Fibroblast of skin of left biceps (primary cell): Measurements from ENCODE around the gene CROCC2.
A peak's percentile ranks its signal among the peaks of the same experiment; 100 is the strongest.
"Not testable (repeated sequence)": the region's sequence is repeated elsewhere in the genome, so short reads cannot be mapped to it uniquely, and the experiment has no call there.

ENCODE experiments used
- DNase-seq, 2 experiments: peaks; one replicate each; pipeline ENCODE4 v3.0.0-alpha.2; 2013; ENCODE audit warnings: low read depth in 2 of 2

The CROCC2 gene

DNA sequence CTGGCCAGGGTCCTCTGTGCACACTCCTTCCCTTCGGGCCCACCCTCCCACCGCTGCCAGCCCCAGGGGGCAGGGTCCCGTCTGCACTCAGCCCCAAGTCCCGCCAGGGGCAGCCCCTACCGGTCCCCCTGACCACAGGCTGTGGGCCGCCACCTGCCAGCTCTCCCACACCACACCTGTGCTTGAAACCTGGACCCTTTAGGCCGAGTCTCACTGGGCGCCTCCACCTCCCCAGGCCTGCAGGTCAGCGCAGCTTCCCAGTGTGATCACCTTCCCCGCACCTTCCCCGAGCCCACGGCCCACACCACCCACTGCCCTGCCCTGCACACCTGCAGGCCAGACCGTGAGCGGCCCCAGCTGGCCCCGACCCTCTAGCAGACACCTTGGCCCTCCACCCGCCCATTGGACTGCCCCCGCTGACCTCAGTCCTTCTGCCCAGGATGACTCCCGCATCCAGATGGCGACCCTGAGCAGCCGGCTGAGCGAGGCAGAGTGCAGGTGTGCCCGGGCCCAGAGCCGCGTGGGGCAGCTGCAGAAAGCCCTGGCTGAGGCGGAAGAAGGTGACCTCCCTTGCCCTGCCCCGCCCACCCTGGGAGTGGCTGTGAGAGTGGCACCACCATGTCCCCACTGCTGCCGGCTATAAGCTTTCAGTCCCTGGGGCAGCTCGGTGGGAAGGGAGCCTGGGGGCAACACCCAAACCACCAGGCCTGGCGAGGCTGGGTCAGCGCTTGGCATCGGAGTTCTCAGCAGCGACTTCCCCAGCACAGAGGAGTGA is 61.0 kb downstream of the CROCC2 start:
- DNase-seq, result no peak

DNA sequence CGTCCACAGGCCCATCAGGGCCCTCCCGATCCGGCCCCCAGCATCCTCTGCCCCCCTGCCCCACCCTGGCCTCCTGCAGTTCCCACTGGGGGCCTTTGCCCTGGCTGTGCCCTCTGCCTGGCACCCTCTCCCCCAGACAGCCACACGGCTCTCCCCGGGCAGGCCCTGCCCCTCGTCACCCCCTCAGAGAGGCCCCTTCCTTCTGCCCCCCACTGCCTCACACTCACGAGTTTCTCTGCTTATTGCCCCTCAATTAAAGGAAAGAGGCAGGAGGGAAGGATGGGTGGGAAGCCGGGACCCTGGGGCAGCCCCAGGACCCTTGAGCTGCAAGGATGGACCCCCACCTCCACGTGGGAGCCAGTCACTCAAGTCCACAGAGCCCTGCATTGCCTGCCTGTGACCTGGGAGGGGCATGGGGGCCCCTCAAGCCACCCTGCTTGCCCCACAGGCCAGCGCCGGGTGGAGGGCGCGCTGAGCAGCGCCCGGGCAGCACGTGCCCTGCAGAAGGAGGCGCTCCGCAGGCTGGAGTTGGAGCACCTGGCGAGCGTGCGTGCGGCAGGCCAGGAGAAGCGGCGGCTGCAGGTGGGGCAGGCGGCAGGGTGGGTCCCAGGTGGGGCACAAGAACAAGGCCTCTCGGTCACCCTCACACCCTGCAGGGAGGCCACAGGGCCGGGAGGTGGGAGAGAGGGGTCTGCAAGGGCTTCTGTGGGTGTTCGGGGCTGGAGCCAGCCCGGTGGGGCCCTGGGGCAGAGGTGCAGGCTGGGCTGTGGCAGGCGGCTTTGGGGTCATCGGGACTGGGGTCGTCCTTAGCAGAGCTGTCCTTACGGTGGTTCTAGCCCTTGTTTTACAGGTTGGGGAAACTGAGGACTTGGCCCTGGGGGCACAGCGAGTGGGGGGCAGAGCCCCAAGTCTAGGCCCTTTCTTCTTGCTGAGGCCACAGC is 61.8 kb downstream of the CROCC2 start:
- no peak for DNase-seq

DNA sequence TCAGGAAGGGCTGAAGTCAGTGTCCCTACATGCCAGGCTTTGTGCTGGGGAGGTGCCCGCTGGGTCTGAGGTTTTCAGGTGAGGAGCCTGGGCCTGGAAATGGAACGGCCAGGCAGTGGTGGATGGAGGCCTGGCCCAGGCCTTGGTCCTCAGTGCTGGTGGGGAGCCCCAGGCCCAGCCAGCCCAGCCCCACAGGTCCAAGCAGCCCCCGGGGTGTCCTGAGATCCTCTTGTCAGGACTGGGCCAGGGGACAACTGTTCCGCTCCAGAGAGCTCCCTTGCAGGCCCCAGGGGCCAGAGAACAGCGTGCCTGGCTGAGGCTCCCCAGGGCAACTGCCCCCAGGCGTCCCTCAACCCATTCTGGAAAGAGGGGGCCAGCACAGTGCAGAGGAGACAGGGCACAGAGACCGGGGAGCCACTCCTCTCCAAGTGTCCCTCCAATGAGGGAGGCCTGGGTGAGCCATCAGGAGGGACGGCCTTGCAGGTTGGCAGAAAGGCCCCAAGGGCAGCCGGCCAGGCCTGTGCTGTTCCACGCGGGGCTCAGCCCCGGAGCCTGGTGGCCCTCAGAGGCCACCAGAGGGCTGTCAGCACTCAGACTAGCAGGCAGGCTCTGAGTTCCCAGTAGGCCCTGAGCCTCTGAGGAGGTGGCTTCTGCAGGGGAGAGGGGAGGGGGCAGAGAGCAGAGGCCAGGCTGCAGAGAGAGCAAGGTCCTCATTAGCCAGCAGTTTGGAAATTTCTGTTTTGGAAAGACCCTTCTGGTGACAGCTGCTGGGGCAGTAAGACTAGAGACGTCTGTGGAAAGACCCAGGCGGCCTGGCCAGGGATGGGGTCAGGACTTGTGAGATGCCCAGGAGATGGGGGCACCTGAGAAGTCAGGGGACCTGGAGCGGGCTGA is 62.8 kb downstream of the CROCC2 start:
- DNase-seq, result no peak

DNA sequence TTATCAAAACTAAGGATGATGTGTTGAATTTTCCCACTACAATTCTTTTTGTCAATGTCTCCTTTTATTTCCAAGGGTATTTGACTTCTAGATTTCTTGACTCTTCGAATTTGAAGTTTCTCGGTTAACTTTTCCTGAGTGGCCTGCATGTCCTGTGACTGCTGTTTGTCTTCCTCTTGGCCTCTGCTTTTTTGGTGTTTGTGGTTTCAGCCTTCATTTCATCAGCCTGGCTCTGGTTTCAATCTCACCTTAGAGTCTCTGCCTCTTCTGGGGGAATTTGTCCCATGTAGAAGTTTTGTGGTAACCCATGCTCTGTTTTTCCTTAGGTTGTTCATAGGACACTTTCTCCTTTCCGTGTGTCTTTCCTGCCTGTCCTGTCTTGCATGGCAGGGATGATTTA is 64.0 kb downstream of the CROCC2 start:
- no peak for DNase-seq

DNA sequence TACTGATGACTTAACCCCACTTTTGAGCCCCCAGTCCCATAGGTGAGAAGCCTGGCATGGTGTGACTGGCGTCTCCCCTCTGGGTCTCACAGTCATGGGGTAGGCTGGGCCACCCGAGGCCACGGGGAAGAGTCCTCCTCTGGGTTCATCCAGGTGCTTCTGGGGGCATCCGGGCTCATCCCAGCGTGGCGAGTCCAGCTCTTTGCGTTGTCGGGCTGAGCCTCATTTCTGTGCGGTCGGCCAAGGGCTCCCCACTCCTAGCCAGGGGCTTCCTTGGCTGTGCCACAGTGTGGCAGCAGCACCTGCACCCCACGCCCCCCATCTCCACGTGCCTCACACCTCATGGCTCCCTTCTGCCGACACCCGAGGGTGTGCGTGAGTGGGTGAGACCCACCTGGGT is 64.7 kb downstream of the CROCC2 start:
- no peak for DNase-seq

DNA sequence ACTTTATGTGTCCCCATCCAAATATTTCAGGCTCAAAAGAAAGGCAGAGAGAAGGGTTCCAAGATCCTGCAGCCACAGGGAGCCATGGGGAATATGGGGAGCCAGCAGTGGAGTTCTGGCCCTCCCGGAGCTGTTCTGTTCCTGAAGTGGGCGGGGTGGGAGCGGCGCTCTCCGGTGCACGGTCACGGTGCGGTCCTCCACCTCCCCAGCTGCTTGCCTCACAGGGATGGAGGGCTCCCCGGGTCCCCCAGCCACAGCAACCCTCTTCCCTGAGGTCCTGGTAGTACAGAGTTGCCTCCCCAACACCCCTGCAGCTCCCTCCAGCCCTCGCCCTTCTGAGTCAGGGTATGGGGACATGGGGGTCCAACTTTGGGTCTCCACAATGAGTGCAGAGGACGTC is 66.1 kb downstream of the CROCC2 start:
- DNase-seq, result no peak

DNA sequence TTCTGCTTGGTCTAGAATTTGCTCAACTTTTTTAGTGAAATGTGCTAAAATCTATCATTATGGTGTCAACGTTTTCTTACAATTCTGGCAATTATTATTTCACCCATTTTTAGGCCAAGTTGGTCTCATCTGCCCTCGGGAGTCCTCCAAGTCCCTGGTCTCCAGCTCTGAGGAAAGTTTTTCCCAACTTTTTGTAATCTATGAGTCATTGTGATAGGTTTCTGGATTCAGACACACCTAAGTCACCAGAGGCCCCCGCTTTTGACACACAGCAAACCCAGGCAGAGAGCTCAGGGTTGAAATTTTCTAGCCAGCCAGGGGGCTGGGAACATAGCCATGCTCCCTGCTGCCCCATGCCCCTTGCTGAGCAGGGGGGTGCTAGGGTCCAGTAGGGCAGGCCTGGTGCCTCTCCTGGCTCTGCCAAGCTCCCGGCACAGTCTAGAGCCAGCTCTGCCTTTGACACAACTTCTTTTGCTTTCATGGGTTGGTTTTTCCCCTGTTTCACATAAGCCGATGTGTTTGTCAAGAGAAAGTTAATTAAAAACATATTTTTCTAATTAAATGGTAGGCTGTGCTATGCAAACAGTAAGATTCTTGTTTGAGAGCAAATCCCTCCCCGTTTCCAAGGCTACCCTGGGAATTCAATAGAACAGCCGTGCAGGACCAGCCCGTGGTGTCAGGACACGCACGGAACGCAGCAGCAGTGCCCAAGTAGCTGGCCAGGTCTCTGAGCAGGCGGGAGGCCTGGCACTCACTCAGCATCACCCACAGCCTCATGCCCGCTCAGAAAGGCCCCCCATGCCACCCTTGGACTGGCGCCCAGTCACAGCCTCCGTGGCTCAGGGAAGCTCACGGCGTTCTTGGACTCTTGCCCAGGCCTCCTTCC is 66.7 kb downstream of the CROCC2 start:
- peak; percentile 51 to 54 for DNase-seq

DNA sequence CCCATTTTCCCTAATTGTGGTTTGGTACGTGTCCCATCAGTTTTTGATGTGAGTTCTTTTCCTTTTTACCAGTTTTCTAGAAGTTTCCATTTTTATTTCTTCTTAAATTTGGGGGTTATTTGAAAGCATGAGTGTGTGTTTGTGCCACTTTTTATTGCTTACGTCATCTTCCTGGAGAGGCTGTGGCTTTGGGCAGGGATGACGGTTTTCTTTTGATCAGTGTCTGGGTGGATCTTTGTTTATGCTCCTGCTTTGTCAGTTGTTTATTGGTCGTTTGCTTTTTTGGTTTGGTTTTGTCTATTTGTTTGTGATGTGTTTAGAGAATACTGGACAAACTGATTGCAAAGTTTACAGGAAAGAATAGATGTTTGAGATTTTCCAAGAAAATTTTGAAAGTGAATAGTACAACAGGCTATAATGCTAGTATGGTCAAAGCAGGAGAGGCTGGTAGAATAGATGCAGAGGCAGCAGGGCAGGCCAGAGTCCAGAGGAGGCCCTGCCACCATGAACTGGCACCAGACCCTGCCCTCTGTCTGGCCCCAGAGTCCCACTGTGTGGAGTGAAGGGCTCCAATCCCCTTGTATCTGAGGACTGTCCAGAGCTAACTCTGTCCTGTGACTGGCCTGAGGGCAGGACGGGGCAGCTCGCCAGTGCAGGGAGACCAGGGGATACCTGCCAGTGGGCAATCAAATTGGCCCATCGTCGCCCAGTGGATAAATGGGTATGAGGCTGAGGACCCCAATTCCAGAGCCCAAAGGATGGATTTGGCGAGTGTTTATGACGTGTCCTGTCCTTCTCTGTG is 68.8 kb downstream of the CROCC2 start:
- no peak for DNase-seq

DNA sequence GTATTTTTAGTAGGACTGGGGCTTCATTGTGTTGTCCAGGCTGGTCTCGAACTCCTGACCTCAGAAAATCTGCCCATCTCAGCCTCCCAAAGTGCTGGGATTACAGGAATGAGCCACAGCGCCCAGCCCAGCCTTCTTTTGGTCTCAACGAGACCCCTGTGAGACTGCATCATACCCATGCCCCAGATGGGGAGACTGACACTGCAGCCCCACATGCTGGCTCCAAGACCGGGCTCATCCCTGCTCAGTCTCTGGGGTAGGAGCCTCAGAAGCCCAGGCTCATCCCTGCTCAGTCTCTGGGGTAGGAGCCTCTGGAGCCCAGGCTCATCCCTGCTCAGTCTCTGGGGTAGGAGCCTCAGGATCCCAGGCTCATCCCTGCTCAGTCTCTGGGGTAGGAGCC is 69.8 kb downstream of the CROCC2 start:
- not testable (repeated sequence) for DNase-seq

DNA sequence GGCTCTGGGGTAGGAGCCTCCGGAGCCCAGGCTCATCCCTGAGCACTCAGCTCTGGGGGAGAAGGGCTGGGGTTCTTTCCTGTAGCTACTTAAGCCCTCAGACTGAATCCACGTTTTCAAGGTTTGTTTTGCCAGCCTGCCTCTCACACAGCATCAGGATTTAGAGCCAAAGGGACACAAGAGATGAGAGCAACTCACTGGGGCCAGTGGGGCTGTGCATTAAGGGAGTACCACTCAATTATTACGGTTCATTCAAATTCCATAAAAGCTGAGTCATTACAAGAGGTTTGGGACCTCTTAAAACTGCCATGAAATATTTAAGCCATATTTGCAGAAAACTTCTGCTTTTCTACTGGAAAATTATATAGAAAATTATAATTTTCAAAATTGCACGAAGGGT is 75.1 kb downstream of the CROCC2 start:
- DNase-seq, result peak; percentile 32 to 42

DNA sequence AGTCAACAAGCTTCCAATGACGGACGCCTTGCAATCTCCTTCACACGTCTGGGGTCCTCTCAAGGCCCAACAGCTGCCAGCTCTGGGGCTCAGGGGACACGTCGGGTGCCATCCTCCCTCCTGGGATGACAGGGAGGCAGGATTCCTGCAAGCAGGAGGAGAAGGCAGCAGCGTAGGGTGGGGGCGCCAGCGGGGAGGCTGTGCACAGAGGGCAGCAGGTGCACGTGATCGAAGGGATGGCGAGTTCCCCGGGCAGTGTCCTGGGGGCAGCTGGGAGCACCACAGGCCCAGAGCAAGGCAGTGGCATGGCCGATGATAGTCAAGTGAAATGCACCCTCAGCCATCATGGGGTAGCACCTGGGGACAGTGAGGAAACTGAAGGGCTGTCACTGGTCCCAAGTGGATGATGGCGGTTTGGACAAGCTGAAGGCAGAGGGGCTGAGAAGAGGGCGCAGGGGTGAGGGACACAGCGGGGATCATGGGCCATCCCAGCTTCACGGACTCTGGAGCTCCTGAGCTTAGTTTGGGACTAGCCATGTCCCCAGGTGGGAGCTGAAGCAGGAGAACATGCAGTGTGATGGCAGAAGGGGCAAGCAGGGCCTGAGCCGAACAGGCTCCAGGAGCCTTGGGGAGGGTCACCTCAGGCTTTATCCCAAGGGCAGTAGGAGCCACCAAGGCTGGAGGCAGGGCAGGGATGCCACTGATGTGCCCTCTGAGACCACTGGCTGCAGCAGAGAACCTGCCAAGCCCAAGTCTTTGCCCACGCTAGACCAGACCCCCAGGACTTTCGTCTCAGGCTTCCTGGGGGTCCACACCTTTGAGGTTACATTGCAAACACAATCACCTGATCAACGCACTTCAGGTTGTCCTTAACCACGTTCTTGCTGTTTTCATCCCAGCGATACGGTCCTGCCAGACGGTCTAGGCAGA is 76.0 kb downstream of the CROCC2 start:
- DNase-seq, result no peak

DNA sequence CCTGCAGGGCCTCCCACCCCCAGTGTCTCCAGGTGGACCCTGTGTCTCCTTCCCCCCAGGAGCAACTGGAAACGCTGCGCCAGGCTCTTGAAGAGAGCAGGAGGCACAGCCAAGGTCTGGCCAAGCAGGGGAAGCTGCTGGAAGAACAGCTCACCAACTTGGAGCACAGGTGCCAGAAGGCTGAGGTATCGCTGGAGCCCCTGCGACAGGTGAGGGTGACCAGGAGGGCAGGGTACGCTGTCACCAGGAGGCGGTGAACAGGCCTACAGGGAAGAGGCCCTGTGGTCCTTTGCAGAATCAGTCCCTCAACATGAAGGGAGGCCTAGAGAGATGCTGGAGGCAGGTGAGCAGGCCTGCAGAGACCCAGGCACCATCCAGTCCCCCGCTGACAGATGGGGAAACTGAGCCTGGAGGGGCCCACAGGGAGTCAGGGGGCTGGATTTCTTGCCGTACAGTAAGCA is 76.7 kb downstream of the CROCC2 start:
- DNase-seq, result no peak

DNA sequence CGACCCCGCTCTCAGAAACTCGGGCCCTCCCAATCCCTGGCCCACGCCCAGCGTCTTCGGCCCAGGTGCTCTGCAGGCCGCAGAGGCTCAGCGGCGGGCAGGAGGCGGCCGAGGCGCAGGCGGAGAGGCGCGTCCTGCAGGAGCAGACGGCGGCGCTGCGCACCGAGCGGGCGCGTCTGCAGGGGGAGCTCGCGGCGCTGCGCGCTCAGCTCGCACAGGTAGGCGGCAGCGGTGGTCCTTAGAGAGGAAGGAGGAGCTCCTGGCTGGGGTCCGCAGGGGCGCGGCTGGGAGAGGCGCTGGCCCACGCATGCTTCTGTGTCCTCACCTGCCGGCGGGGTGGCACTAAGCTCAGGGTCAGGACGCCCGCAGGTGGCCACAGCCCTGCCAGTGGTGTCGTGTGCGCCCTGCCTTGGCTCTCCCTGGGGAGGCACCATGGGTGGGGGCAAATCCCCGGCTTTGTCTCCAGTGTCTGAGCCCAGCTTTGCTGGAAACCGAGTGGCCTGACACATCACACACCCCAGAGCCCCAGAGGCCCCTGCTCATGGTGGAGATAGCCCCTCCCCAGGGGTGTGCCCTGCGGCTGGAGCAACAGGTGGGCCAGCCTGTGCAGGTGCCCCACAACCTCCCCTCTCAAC is 77.3 kb downstream of the CROCC2 start:
- DNase-seq, result no peak

DNA sequence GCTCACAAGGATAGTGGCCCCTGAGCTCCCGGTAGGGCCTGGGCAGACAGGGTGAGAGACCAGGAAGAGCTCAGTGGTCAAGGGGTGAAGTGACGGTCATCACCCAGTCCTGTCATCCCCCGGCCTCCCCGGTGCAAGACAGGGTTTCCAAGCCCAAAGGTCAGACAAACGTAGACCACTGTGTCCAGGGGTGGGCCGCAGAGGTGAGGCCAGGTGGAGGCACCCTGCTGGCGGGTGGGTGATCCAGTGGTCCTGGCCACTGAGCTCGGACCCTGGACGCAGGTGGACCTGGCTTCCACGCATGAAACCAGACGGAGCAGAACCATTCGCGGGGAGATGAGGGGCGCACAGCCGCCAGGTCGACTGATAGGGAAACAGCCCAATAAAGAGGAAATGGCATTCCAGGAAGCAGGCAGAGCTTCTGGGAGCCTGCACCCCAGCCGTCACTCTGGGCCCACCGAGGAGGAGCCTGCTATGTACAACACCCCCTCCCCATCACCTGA is 77.9 kb downstream of the CROCC2 start:
- DNase-seq, result no peak

DNA sequence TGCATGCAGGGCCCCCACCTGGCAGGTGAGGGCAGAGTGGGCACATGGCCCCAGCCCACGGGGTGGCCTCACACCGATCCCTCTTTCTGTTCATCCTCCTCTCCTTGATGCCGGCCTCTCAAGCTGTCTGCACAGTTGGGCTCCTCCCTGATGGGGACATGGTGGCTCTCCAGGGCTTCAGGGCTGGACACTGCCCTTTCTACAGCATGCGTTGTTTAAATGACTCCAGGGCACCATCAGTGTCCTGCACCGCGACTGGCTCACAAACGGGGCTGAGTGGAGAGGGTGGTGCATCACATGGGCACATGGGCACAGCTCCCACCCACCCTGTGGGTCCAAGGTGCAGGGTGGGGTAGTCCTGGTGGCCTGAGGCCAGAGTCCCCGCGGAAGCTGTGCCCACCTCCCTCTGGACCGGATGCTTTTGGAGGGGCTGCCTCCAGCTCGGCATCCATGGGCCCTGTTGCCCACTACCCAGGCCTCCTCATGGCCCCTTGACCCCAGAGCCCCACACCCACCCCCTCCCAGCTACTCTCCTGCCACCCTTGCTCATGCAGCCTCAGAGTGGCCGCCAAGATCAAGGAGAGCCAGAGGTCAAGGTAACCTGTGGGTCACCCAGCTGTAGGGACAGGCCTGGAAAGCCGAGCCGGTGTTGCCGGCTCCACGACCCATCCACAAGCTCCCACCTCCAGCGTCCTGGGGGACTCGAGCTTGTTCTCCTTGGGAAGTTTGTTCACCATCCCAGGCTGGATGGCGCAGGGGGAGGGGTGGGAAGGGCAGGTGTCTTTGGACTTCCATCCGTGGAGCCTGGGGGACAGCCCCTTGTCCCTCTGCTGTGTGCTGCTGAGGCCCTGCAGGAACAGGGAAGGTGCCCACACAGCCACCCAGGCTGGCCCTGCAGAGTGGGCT is 80.0 kb downstream of the CROCC2 start:
- no peak for DNase-seq

DNA sequence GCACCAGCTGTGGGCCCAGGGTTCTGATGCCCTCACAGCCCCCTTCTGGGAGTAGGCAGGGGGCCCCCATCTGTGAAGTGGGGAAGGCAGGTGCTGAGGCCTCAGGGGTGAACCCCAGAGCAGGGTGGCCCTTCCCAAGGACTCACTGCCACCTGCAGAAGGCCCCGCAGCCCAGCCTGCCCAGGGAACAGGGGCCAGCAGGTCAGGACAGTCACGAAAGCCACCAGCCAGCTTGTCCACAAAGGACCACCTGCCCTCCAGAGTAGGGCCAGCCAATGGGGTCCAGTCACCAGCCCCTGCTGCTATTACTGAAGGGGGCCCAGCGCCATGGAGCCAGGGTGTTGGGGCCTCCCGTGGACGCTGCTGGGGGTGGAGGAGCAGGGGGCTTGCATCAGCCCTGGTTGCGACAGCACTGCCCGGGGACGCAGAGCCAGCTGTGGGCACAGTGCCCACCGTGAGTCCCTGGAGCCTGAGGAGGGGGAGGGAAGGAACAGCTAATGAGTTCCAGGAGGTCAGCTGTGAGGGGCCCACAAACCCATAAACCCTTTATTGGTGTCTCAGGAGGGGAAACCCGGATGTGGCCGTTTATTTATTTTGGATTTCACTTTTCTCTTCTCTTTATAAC is 80.8 kb downstream of the CROCC2 start:
- peak; percentile 74 to 78 for DNase-seq

DNA sequence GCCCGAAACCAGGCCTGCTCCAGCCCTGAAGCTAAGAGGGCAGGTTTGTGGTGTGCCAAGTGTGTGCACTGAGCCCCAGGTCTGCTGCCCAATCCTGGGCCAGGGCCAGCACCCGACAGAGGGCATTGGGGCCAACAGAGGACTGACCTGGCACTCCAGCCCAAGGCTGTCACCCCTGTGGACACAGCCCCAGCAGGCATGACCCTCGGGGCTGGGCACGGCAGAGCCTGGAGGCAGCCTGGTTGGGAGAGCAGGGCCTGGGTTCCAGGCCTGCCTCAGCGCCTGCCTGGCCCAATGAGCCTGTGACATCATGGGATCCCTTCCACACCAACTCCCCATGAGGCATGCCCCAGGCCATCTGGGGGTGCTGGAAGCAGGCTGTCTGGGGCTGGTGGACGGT is 81.5 kb downstream of the CROCC2 start:
- DNase-seq, result no peak
